ENCODE measurements around the gene PTPRM.

Gene PTPRM

GRCh38 chr18:8254654-8255053 lies 687.5 kb downstream of the PTPRM start:
- TF ChIP-seq, protein P1, sequence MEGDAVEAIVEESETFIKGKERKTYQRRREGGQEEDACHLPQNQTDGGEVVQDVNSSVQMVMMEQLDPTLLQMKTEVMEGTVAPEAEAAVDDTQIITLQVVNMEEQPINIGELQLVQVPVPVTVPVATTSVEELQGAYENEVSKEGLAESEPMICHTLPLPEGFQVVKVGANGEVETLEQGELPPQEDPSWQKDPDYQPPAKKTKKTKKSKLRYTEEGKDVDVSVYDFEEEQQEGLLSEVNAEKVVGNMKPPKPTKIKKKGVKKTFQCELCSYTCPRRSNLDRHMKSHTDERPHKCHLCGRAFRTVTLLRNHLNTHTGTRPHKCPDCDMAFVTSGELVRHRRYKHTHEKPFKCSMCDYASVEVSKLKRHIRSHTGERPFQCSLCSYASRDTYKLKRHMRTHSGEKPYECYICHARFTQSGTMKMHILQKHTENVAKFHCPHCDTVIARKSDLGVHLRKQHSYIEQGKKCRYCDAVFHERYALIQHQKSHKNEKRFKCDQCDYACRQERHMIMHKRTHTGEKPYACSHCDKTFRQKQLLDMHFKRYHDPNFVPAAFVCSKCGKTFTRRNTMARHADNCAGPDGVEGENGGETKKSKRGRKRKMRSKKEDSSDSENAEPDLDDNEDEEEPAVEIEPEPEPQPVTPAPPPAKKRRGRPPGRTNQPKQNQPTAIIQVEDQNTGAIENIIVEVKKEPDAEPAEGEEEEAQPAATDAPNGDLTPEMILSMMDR (IDR thresholded peaks at IDR 0.05; ENCODE audit: control extremely low read depth, extremely low read depth, low read depth, missing control alignments): no peak
- no peak for DNase-seq (ENCODE audit: extremely low spot score)
- ChIA-PET CTCF (interaction anchor here (0.6 kb wide), 1 partner anchor 245 kb away, joined by 3 read pairs; no protein-coding TSS in a partner anchor), POLR2A (no interaction called here)

- TF ChIP-seq, protein P1 (IDR thresholded peaks at IDR 0.05; ENCODE audit: control extremely low read depth, extremely low read depth, low read depth, missing control alignments): no peak
- DNase-seq (ENCODE audit: extremely low spot score): no peak
- ChIA-PET CTCF (no interaction called here), POLR2A (no interaction called here)
These were observed 690.8 kb downstream of the PTPRM start for GRCh38 chr18:8257851-8258434.

- TF ChIP-seq, protein P1 (IDR thresholded peaks at IDR 0.05; ENCODE audit: control extremely low read depth, extremely low read depth, low read depth, missing control alignments): no peak
- ChIA-PET POLR2A (no interaction called here), CTCF (no interaction called here)
- no peak for DNase-seq (ENCODE audit: extremely low spot score)
These were observed 693.2 kb downstream of the PTPRM start for GRCh38 chr18:8260319-8260718.

DNA sequence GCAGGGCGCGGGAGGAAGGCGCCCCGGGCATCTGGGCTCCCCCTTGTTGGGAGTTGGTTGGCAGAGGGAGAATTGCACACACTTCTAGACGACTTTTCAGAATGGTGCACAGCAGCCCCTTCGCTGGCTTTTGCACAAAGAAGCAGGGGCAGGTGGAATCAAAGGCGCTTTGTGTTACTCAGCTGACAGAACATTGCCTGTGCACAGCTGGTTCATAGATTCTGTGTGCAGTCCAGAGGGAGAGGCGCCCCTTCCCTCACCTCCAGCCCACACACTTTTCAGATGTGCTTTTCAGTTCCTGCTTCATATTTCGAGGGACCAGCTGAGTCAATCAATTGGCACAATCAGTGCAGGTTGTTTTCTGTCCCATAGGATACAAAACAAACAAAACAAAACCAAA lies 693.7 kb downstream of the PTPRM start:
- POLR2A ChIA-PET: no interaction called here
- CTCF ChIA-PET: interaction anchor here (0.8 kb wide), 1 partner anchor 17 kb away, joined by 3 read pairs; no protein-coding TSS in a partner anchor

GRCh38 chr18:8261651-8262091 lies 694.6 kb downstream of the PTPRM start:
- no peak for DNase-seq (ENCODE audit: extremely low spot score)
- TF ChIP-seq, protein P1 (IDR thresholded peaks at IDR 0.05; ENCODE audit: control extremely low read depth, extremely low read depth, low read depth, missing control alignments): no peak
- POLR2A ChIA-PET: no interaction called here
- CTCF ChIA-PET: interaction anchor here (1.2 kb wide), 1 partner anchor 11 kb away, joined by 3 read pairs; no protein-coding TSS in a partner anchor

More for the DNA sequence above, 693.7 kb downstream of the PTPRM start:
- TF ChIP-seq, protein P1 (IDR thresholded peaks at IDR 0.05; ENCODE audit: control extremely low read depth, extremely low read depth, low read depth, missing control alignments): no peak
- peak; percentile 42 for DNase-seq (ENCODE audit: extremely low spot score)

DNA sequence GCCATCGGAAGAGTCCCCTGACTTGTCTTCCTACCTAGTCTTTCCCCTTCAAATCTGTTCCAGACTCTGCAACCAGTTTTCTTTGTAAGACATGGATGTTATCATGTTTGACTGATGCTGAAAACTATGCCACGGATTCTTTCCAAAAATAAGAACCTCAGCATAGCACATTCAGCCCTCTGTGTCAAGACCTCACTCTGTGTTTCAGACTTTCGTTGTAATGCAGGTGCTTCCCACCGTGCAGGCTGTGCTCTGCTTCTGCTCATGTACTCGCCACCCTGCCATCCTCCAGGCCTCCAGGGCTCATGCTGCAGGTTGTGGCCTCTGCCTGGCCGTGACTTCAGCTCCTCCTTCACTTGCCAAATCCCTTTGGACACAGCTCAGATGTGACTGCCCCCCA lies 695.1 kb downstream of the PTPRM start:
- no peak for DNase-seq (ENCODE audit: extremely low spot score)
- CTCF ChIA-PET: interaction anchor here (1.0 to 1.2 kb wide), 2 partner anchors 10 kb away, joined by 3 read pairs; no protein-coding TSS in a partner anchor
- TF ChIP-seq, protein P1 (IDR thresholded peaks at IDR 0.05; ENCODE audit: control extremely low read depth, extremely low read depth, low read depth, missing control alignments): no peak
- POLR2A ChIA-PET: no interaction called here
